Psoas muscle (tissue), 8 donors: ENCODE results near the gene PHACTR3. TPM values are rescaled to one million over a fixed set of nuclear protein-coding genes. Genes with fewer than 3 reads are reported as not detected.

Experiments used
- ATAC-seq, 4 donors: fragments of 200-7000 bp; cut with Tn5 transposase; one replicate each; pipeline ENCODE4 v1.9.1; 2020; ENCODE audit warnings: moderate library complexity in 3 of 4, mild to moderate bottlenecking in 2 of 4
- DNase-seq, 2 donors: peaks; one replicate each; pipeline ENCODE4 v3.0.0-alpha.2; 2020
- H3K27ac ChIP-seq: fragments of 200-600 bp; one replicate; pipeline ENCODE4 v1.8.0; 2022
- H3K27me3 ChIP-seq, 3 donors: fragments of 200-600 bp in 1 of 3; one replicate each; pipeline versions ENCODE4 v1.6.1 to v1.8.0; 2013 to 2022; ENCODE audit warnings: low read length in 2 of 3, mild to moderate bottlenecking in 2 of 3, moderate library complexity in 1 of 3; ENCODE audit not compliant: insufficient read depth in 3 of 3
- H3K36me3 ChIP-seq, 2 donors: fragments of 200-600 bp in 1 of 2; one replicate each; pipeline versions ENCODE4 v1.6.1 to v1.8.0; 2013 to 2022; ENCODE audit warnings: low read depth in 1 of 2, mild to moderate bottlenecking in 1 of 2, moderate library complexity in 1 of 2; ENCODE audit not compliant: insufficient read depth in 1 of 2
- H3K4me1 ChIP-seq: fragments of 200-600 bp; one replicate; pipeline ENCODE4 v1.8.0; 2022
- H3K4me3 ChIP-seq: fragments of 200-600 bp; one replicate; pipeline ENCODE4 v1.8.0; 2022; ENCODE audit warnings: mild to moderate bottlenecking
- H3K9me3 ChIP-seq: fragments of 200-600 bp; one replicate; pipeline ENCODE4 v1.8.0; 2022
- CTCF ChIP-seq: fragments of 200-600 bp; IDR thresholded peaks from one replicate; pipeline ENCODE4 v1.8.0; 2022; ENCODE audit warnings: antibody characterized with exemption
- WGBS, 3 donors: extraction: QIAGEN DNeasy Blood & Tissue Kit; methylation state at CpG; one replicate each; pipeline versions ENCODE4 v1.1.6 to v1.1.7; 2013; 5-methylcytosine and 5-hydroxymethylcytosine counted together
- intact Hi-C, 2 donors: fragments of 100-400 bp; cut with DNase I; formaldehyde crosslinking; loops; one replicate each; pipeline versions ENCODE4 v1.11.0 to v1.14.2; 2022
- polyA plus RNA-seq, 3 donors: library from polyadenylated mRNA; stranded (reverse); fragments of 200-250 nt; gene quantifications; one replicate each; pipeline ENCODE4 v1.2.3, GENCODE V29; 2013
- total RNA-seq, 4 donors: library from RNA; stranded (reverse); fragmentation: NEBNext Ultra II Directional in 2 of 4; extraction: Animal tissue kit (Norgen Biotek cat#: 25700) in 2 of 4; gene quantifications; one replicate each; pipeline versions ENCODE4 v1.2.1 to v1.2.4, GENCODE V29; 2021 to 2023
- donor health status: healthy with polysubstance abuse.
- donor health status: DM: no; HTN: no; CAD: no; lungs with moderate emphysema.
- donor health status: Bipolar disorder and iron deficiency.
- donor health status: healthy.
- donor health status: DM: yes; HTN: yes; CAD: no.
- donor health status: DM: no; HTN: no; CAD: no.
- donor health status: DM: no; HTN: no; CAD: no.
- donor health status: DM: yes; HTN: yes; CAD: no.

PHACTR3 gene
- total and polyA plus RNA-seq, 7 donors, result 0.10 to 0.46 (median 0.15) TPM; not detected in 3

GRCh38 chr20:59640267-59640666 is 35.9 kb downstream of the PHACTR3 start:
- intact Hi-C loops, result no loop called here
- Histone ChIP-seq H3K4me3 (no peak overlapping the region), H3K9me3 (no peaks in the 10 kb centered on the region), H3K36me3 (no peaks in the 10 kb centered on the region), H3K27me3 (peaks cover 0 to 5% (median 0%) of the 10 kb centered on the region in 3 donors), H3K27ac (no peak overlapping the region), H3K4me1 (no peaks in the 10 kb centered on the region)
- no peak for TF ChIP-seq CTCF
- DNase-seq (no peak), ATAC-seq (no peak)
- 90 to 93% (median 92%) methylated on average over 5 of the region's 5 CpGs for WGBS, 3 donors

GRCh38 chr20:59643615-59644061 is 39.3 kb downstream of the PHACTR3 start:
- no peaks in the 10 kb centered on the region for H3K36me3 ChIP-seq
- no peak overlapping the region for H3K4me3 ChIP-seq
- no peak overlapping the region for H3K27ac ChIP-seq
- TF ChIP-seq CTCF, result no peak
- DNase-seq (no peak), ATAC-seq (no peak)
- WGBS, 3 donors, result 40 to 50% (median 40%) methylated on average over 12 of the region's 12 CpGs
- H3K4me1 ChIP-seq, result no peaks in the 10 kb centered on the region
- no peaks in the 10 kb centered on the region for H3K9me3 ChIP-seq
- no peaks in the 10 kb centered on the region for H3K27me3 ChIP-seq
- intact Hi-C loops, result no loop called here

- no peak for TF ChIP-seq CTCF
- DNase-seq (no peak), ATAC-seq (no peak)
- Histone ChIP-seq H3K36me3 (no peaks in the 10 kb centered on the region), H3K27ac (no peak overlapping the region), H3K27me3 (no peaks in the 10 kb centered on the region), H3K4me1 (no peaks in the 10 kb centered on the region), H3K4me3 (no peak overlapping the region), H3K9me3 (no peaks in the 10 kb centered on the region)
- WGBS, 3 donors, result 92 to 93% (median 93%) methylated on average over 10 of the region's 10 CpGs
- intact Hi-C loops, result no loop called here
These were observed 40.1 kb downstream of the PHACTR3 start for GRCh38 chr20:59644371-59644939.

GRCh38 chr20:59645271-59645670 is 40.9 kb downstream of the PHACTR3 start:
- ATAC-seq, result no peak
- no peak overlapping the region for H3K4me3 ChIP-seq
- no peak for DNase-seq
- no peak for TF ChIP-seq CTCF
- H3K4me1 ChIP-seq, result no peaks in the 10 kb centered on the region
- no peaks in the 10 kb centered on the region for H3K9me3 ChIP-seq
- 63 to 76% (median 66%) methylated on average over 6 to 9 of the region's 9 CpGs for WGBS, 3 donors
- H3K36me3 ChIP-seq, result no peaks in the 10 kb centered on the region
- intact Hi-C loops, result no loop called here
- no peak overlapping the region for H3K27ac ChIP-seq
- no peaks in the 10 kb centered on the region for H3K27me3 ChIP-seq

GRCh38 chr20:59645761-59646171 is 41.4 kb downstream of the PHACTR3 start:
- intact Hi-C loops, result no loop called here
- 54 to 59% (median 57%) methylated on average over 7 of the region's 7 CpGs for whole genome bisulfite sequencing, 3 donors
- Histone ChIP-seq H3K27me3 (no peaks in the 10 kb centered on the region), H3K9me3 (no peaks in the 10 kb centered on the region), H3K27ac (no peak overlapping the region), H3K4me1 (no peaks in the 10 kb centered on the region), H3K36me3 (no peaks in the 10 kb centered on the region), H3K4me3 (no peak overlapping the region)
- no peak for TF ChIP-seq CTCF
- ATAC-seq, result no peak
- no peak for DNase-seq
